Subcutaneous abdominal adipose tissue (tissue), 5 donors: ENCODE data around the gene UBE2V1.
"Not testable (repeated sequence)": the region's sequence is repeated elsewhere in the genome, so short reads cannot be mapped to it uniquely, and the experiment has no call there.

ENCODE experiments used
- H3K27ac ChIP-seq: one replicate; pipeline ENCODE4 v1.7.0; 2013; ENCODE audit warnings: low read depth, mild to moderate bottlenecking, inconsistent platforms, low read length, moderate library complexity
- H3K27me3 ChIP-seq, 5 donors: one replicate each; pipeline ENCODE4 v1.7.0; 2013; ENCODE audit warnings: low read length in 5 of 5, inconsistent platforms in 1 of 5; ENCODE audit not compliant: control insufficient read depth in 5 of 5, insufficient read depth in 4 of 5
- H3K36me3 ChIP-seq, 5 donors: one replicate each; pipeline ENCODE4 v1.7.0; 2013; ENCODE audit warnings: low read length in 5 of 5; ENCODE audit not compliant: control insufficient read depth in 5 of 5, insufficient read depth in 5 of 5
- H3K4me1 ChIP-seq, 5 donors: one replicate each; pipeline ENCODE4 v1.7.0; 2013; ENCODE audit warnings: low read length in 5 of 5, mild to moderate bottlenecking in 3 of 5, moderate library complexity in 1 of 5; ENCODE audit not compliant: control insufficient read depth in 5 of 5, insufficient read depth in 5 of 5
- H3K4me3 ChIP-seq, 5 donors: one replicate each; pipeline ENCODE4 v1.7.0; 2013; ENCODE audit warnings: low read length in 5 of 5, low read depth in 1 of 5
- H3K9ac ChIP-seq, 5 donors: one replicate each; pipeline ENCODE4 v1.7.0; 2013; ENCODE audit warnings: low read length in 5 of 5, mild to moderate bottlenecking in 4 of 5, moderate library complexity in 3 of 5
- H3K9me3 ChIP-seq, 5 donors: one replicate each; pipeline ENCODE4 v1.7.0; 2013; ENCODE audit warnings: low read length in 5 of 5; ENCODE audit not compliant: control insufficient read depth in 5 of 5
- donor health status: healthy.
- donor health status: healthy.
- donor health status: healthy.
- donor health status: healthy.
- donor health status: healthy.

UBE2V1 gene

GRCh38 chr20:50112512-50113419 is at the start of gene UBE2V1:
Gene UBE2V1, minus strand, starts transcription at chr20:50113150. Its CDS starts 22 bp downstream, at chr20:50113128.
- peaks cover 18 to 75% (median 65%) of the 10 kb centered on the region in 5 donors for H3K4me1 ChIP-seq
- H3K4me3 ChIP-seq = peak within 1 kb of the TSS; percentile 74 to 92 (median 86)
- peaks cover 0 to 3% (median 0%) of the 10 kb centered on the region in 5 donors for H3K36me3 ChIP-seq
- H3K9me3 ChIP-seq = no peaks in the 10 kb centered on the region
- H3K27me3 ChIP-seq = no peaks in the 10 kb centered on the region
- peak within 1 kb of the TSS; percentile 97 for H3K27ac ChIP-seq
- peak within 1 kb of the TSS; percentile 85 to 97 (median 96) for H3K9ac ChIP-seq

- not testable (repeated sequence) for H3K9ac ChIP-seq, H3K36me3 ChIP-seq, H3K27ac ChIP-seq, H3K27me3 ChIP-seq, H3K9me3 ChIP-seq, H3K4me3 ChIP-seq
- peaks cover 6 to 29% (median 18%) of the 10 kb centered on the region in 5 donors for H3K4me1 ChIP-seq
Measured at GRCh38 chr20:50161494-50161893, 48.5 kb upstream of the UBE2V1 start.

DNA sequence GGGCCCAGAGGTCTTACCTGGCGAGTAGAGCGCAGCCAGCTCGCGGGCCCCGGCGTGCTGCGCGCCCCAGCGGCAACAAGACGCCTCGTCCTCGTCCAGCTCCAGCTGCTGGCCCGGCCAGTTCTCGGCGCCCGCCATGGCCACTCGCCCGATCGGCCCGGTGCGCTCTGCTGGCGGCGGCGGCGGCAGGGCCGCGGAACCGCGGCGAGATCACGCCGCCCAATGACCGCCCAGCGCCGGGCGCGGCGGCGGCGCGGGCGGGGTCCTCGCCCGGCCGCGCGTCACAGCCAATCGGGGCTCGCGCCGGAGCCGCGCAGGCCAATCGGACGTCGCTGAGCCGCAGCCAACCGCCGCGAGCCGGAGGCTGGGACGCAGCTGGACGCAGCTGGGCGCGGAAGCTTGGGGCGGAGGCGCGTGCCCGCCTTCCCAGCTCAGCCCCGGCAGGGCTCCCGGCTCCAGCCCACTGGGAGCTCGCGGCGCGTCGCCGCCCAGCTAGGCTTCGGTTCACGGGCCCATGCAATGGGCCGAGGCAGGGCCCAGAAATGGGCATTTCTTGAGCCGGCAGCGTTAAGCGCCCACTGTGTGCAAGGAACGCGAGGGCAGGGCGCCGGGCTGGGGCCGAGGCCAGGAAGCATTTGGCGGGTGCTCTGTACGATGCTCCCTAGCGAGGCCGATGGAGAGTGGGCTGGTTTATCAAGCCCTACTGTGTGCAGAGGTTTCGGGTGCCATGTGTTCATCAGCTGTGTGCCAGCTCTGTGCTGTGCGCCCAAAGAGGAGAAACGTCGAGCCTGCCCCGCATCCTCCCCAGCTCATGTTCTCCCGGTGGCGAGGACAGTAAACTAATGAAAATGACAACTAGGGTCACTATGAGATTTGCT is 40.8 kb upstream of the UBE2V1 start, which contains the start of gene PEDS1:
Gene PEDS1 (minus strand): TSS at position 224 of the 878 bp plus-strand sequence. CDS start 86 bp downstream, at position 138.
- Histone ChIP-seq H3K27me3 (no peaks in the 10 kb centered on the region), H3K4me1 (peaks cover 20 to 51% (median 49%) of the 10 kb centered on the region in 5 donors), H3K4me3 (peak within 1 kb of the TSS; percentile 87 to 88 (median 87)), H3K36me3 (peaks cover 0 to 7% (median 3%) of the 10 kb centered on the region in 5 donors), H3K9me3 (no peaks in the 10 kb centered on the region), H3K27ac (peak within 1 kb of the TSS; percentile 94), H3K9ac (peak within 1 kb of the TSS; percentile 86 to 94 (median 91))

DNA sequence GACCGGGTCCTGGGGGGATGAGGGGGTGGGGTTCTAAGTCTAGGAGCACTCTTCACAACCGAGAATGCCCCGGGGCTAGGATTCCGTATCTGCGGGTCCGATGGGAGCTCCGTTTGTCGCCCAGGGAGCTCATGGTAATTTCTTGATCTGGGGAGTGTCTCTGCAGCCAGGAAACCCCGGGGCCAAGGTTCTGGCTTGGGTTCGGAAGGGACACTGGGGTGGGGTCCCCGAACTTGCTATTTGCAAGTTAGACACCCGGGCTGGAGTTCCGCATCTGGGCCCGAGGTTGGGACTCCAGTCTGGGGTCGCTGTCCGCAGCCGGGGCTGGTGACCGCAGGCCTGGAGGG is 40.2 kb upstream of the UBE2V1 start:
- Histone ChIP-seq H3K27ac (peak overlapping the region; percentile 94), H3K36me3 (peaks cover 0 to 13% (median 8%) of the 10 kb centered on the region in 5 donors), H3K9ac (peak overlapping the region; percentile 86 to 94 (median 91)), H3K9me3 (no peaks in the 10 kb centered on the region), H3K4me1 (peaks cover 21 to 54% (median 51%) of the 10 kb centered on the region in 5 donors), H3K27me3 (no peaks in the 10 kb centered on the region), H3K4me3 (peak overlapping the region; percentile 87 to 88 (median 87))

DNA sequence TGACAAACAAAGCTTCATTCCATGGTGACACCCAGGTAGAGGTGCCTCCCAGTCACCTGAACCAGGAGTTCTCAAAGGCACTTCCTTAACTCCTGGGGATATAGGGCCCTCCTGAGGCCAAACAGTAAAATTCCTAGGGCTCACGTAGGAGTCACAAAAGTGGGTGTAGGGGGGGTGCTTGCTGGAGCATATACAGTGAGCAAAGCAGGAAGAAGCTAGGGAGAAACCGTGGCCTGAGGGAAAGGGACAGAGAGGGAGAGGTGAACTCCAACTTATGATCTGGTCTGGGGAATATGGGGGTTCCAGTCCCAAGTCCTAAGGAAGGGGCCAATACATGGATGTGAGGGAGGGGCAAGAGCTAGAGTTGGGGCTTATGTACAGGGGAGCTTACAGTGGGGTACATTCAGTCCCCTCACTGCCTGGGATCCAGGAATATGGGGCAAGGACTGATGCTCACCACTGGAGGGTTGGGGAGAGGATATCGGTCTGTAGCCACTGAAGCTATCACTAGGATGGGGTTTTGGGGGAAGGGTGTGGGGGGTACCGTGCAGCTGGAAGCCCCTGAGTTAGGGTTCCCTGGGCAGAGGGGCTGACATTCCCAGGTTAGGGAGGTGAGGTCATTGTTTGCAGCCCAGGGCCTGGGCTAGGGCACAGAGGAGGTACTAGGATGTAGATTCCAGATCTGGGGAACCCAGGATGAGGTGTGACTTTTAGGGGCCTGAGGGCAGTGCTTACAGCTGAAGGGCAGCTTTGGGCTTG is 39.6 kb upstream of the UBE2V1 start:
- Histone ChIP-seq H3K27me3 (no peaks in the 10 kb centered on the region), H3K9ac (peak overlapping the region; percentile 86 to 94 (median 91)), H3K4me1 (peaks cover 22 to 59% (median 52%) of the 10 kb centered on the region in 5 donors), H3K36me3 (peaks cover 0 to 19% (median 14%) of the 10 kb centered on the region in 5 donors), H3K9me3 (no peaks in the 10 kb centered on the region), H3K27ac (peak overlapping the region; percentile 94), H3K4me3 (peak overlapping the region; percentile 87 to 88 (median 87))

GRCh38 chr20:50151034-50151743 is 38.2 kb upstream of the UBE2V1 start:
- no peaks in the 10 kb centered on the region for H3K27me3 ChIP-seq
- H3K36me3 ChIP-seq = peaks cover 0 to 23% (median 18%) of the 10 kb centered on the region in 5 donors
- H3K27ac ChIP-seq = peak overlapping the region; percentile 94
- peak overlapping the region in 3 of 5 donors; percentile 22 to 88 (median 87) for H3K4me3 ChIP-seq
- no peaks in the 10 kb centered on the region for H3K9me3 ChIP-seq
- H3K4me1 ChIP-seq = peaks cover 26 to 73% (median 66%) of the 10 kb centered on the region in 5 donors
- peak overlapping the region; percentile 14 to 86 (median 56) for H3K9ac ChIP-seq

DNA sequence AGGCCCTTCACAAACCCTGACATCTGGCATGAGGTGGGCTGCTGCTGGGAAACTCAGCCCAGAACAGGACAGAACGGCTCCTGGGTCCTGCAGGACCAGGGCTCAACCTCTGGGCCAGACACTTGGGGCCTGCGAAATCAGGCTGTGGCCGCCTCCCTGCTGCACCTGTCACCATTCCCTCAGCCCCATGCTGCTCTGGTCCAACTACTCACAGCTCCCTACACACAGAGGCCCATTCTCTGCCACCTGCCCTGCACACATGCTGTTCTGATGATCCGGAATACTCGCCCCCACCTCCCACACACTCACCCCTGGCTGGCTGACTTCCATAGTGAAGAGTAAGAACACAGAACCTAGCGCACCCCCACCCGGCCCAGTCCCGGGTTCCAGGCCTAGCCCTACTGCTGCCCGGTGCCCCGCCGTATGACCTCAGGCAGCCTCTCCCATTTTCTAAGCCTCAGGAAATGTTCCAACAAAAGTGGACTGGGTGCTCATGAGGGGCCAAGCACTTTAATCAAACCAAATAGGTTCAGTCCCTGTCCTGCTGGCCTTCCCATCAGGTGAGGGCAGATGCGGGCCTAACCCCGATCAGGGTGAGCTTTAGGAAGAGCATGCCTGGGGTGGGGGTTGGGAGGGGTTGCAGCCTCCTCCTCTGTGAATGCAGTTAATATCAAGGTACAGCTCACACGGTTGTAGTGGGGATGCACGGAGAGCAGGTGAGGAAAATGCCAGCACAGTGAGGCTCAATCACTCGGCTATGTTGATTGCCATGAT is 36.7 kb upstream of the UBE2V1 start:
- H3K36me3 ChIP-seq = peaks cover 0 to 25% (median 21%) of the 10 kb centered on the region in 5 donors
- peak overlapping the region in 1 of 5 donors; percentile 50 for H3K4me3 ChIP-seq
- H3K27me3 ChIP-seq = no peaks in the 10 kb centered on the region
- H3K9me3 ChIP-seq = no peaks in the 10 kb centered on the region
- peak overlapping the region; percentile 94 for H3K27ac ChIP-seq
- H3K4me1 ChIP-seq = peaks cover 28 to 80% (median 72%) of the 10 kb centered on the region in 5 donors
- peak overlapping the region in 2 of 5 donors; percentile 68 to 86 for H3K9ac ChIP-seq

- Histone ChIP-seq H3K4me3 (peak overlapping the region in 2 of 5 donors; percentile 6 to 33), H3K27ac (peak overlapping the region; percentile 94), H3K9ac (peak overlapping the region in 4 of 5 donors; percentile 0 to 53 (median 21)), H3K27me3 (no peaks in the 10 kb centered on the region), H3K36me3 (peaks cover 0 to 38% (median 30%) of the 10 kb centered on the region in 5 donors), H3K9me3 (no peaks in the 10 kb centered on the region), H3K4me1 (peaks cover 23 to 82% (median 75%) of the 10 kb centered on the region in 5 donors)
Measured at GRCh38 chr20:50146732-50147662, 34.0 kb upstream of the UBE2V1 start.
